ENCODE data around the gene UBE3C.

DNA sequence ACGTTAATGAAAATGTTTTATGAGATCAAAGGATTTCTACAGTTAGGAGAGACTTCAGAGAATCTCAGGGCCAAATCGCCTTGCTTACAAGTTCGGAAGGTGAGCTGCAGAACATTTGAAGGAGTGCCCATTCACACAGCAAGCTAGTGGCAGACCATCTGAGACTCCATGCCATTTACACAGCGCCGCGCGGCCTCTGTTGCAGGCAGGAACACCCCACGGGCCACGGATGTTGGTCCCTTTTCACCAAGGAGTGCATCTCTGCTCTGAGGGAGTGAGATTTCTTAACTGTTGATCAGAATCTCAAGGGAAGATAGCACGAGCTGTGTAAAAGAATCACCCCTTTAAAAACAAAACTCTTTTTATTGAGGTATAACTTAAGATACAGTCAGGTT lies 1.8 kb downstream of the UBE3C start:
- TF ChIP-seq POLR2A (IDR thresholded peaks at IDR 0.05) (no peak), CTCF (IDR thresholded peaks at IDR 0.05) (no peak), POLR2AphosphoS5 (IDR thresholded peaks at IDR 0.05; ENCODE audit: insufficient read depth in 1 of 2, low read depth in 1 of 2) (no peak)

Measured in vagina (tissue), 2 donors.